GM19395 (cell line): ENCODE measurements around the gene HECW1.
"Not testable (repeated sequence)": the region's sequence is repeated elsewhere in the genome, so short reads cannot be mapped to it uniquely, and the experiment has no call there.

Experiments
- ATAC-seq: cut with Tn5 transposase; IDR thresholded peaks from one replicate; pipeline ENCODE4 v1.9.1; 2021; ENCODE audit warnings: mild to moderate bottlenecking, moderate library complexity; ENCODE audit not compliant: unreplicated experiment

HECW1 gene

GRCh38 chr7:43302773-43303460 is 190.5 kb downstream of the HECW1 start:
- ATAC-seq: no peak

GRCh38 chr7:43303740-43304241 is 191.3 kb downstream of the HECW1 start:
- ATAC-seq: no peak

GRCh38 chr7:43306404-43306803 is 194.0 kb downstream of the HECW1 start:
- ATAC-seq: no peak

- no peak for ATAC-seq
These were observed 195.1 kb downstream of the HECW1 start for GRCh38 chr7:43307522-43307921.

GRCh38 chr7:43308913-43309705 is 196.7 kb downstream of the HECW1 start:
- ATAC-seq: no peak

GRCh38 chr7:43309706-43310022 is 197.2 kb downstream of the HECW1 start:
- no peak for ATAC-seq

GRCh38 chr7:43311052-43311451 is 198.6 kb downstream of the HECW1 start:
- ATAC-seq: no peak

GRCh38 chr7:43311694-43312093 is 199.2 kb downstream of the HECW1 start:
- ATAC-seq: no peak

GRCh38 chr7:43313628-43314378 is 201.4 kb downstream of the HECW1 start:
- no peak for ATAC-seq

- no peak for ATAC-seq
These were observed 202.1 kb downstream of the HECW1 start for GRCh38 chr7:43314379-43315158.

- no peak for ATAC-seq
These were observed 204.6 kb downstream of the HECW1 start for GRCh38 chr7:43317075-43317474.

GRCh38 chr7:43318188-43318770 is 205.8 kb downstream of the HECW1 start:
- ATAC-seq: no peak

- ATAC-seq: no peak
These were observed 213.1 kb downstream of the HECW1 start for GRCh38 chr7:43325595-43325994.

GRCh38 chr7:43328336-43328735 is 215.9 kb downstream of the HECW1 start:
- no peak for ATAC-seq

GRCh38 chr7:43328785-43329380 is 216.4 kb downstream of the HECW1 start:
- ATAC-seq: no peak

GRCh38 chr7:43332193-43332796 is 219.8 kb downstream of the HECW1 start:
- no peak for ATAC-seq

- ATAC-seq: no peak
These were observed 224.7 kb downstream of the HECW1 start for GRCh38 chr7:43337191-43337590.

- no peak for ATAC-seq
These were observed 225.4 kb downstream of the HECW1 start for GRCh38 chr7:43337811-43338210.

- ATAC-seq: no peak
These were observed 228.7 kb downstream of the HECW1 start for GRCh38 chr7:43341132-43341531.

- not testable (repeated sequence) for ATAC-seq
These were observed 231.0 kb downstream of the HECW1 start for GRCh38 chr7:43343417-43343816.
